Measurements from ENCODE around the gene DCAF15. TPM values are rescaled to one million over a fixed set of nuclear protein-coding genes. Genes with fewer than 3 reads are reported as not detected.
A peak's percentile ranks its signal among the peaks of the same experiment; 100 is the strongest.
"Not testable (repeated sequence)": the region's sequence is repeated elsewhere in the genome, so short reads cannot be mapped to it uniquely, and the experiment has no call there.

The DCAF15 gene, protein sequence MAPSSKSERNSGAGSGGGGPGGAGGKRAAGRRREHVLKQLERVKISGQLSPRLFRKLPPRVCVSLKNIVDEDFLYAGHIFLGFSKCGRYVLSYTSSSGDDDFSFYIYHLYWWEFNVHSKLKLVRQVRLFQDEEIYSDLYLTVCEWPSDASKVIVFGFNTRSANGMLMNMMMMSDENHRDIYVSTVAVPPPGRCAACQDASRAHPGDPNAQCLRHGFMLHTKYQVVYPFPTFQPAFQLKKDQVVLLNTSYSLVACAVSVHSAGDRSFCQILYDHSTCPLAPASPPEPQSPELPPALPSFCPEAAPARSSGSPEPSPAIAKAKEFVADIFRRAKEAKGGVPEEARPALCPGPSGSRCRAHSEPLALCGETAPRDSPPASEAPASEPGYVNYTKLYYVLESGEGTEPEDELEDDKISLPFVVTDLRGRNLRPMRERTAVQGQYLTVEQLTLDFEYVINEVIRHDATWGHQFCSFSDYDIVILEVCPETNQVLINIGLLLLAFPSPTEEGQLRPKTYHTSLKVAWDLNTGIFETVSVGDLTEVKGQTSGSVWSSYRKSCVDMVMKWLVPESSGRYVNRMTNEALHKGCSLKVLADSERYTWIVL
- polyA plus RNA-seq (ENCODE audit: insufficient read length in 3 of 3): 10 to 100 TPM; 28.5 to 29.4 (median 28.6) TPM

DNA sequence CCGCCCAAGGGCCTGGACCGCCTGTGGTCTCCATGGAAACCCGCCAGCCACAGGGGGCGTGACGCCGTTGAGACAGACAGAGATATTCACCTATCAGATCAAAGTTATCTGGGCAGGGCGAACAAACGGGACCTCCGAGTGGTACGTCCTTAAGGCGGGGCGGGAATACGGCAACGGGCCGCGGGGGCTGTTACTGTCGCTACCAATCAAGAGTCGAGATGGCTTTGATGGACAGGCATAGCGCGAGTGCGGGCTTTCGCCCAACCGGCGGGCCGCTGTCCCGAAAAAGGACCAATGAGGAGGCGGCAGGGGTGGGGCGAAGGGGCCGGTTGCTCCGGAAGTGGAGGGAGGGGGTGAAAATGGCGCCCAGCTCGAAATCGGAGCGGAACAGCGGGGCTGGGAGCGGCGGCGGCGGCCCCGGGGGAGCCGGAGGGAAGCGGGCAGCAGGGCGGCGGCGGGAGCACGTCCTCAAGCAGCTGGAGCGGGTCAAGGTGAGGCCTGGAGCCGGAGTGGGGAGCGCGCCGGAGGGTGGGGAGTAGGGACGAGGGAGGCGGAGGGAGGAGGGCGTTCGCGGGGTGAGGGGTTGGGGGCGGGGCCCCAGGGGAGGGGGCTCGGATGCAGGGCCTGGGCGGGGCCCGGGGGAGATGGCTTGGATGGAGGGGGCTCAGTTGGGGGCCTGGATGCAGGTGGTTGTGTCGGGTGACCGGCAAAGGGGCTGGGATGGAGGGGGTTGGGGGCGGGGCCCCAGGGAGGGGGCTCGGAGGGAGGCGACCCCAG lies at the start of gene DCAF15:
DCAF15 (plus strand) TSS at position 356 of the 777 bp plus-strand sequence; CDS start at position 360, 4 bp downstream.
- peak; percentile 98 to 99 (median 98) for DNase-seq (ENCODE audit: low read depth in 3 of 3, low spot score in 2 of 3)

- DNase-seq (ENCODE audit: low read depth in 3 of 3, low spot score in 2 of 3): no peak
Observed at GRCh38 chr19:13902993-13903555, 49.2 kb upstream of the DCAF15 start.

DNA sequence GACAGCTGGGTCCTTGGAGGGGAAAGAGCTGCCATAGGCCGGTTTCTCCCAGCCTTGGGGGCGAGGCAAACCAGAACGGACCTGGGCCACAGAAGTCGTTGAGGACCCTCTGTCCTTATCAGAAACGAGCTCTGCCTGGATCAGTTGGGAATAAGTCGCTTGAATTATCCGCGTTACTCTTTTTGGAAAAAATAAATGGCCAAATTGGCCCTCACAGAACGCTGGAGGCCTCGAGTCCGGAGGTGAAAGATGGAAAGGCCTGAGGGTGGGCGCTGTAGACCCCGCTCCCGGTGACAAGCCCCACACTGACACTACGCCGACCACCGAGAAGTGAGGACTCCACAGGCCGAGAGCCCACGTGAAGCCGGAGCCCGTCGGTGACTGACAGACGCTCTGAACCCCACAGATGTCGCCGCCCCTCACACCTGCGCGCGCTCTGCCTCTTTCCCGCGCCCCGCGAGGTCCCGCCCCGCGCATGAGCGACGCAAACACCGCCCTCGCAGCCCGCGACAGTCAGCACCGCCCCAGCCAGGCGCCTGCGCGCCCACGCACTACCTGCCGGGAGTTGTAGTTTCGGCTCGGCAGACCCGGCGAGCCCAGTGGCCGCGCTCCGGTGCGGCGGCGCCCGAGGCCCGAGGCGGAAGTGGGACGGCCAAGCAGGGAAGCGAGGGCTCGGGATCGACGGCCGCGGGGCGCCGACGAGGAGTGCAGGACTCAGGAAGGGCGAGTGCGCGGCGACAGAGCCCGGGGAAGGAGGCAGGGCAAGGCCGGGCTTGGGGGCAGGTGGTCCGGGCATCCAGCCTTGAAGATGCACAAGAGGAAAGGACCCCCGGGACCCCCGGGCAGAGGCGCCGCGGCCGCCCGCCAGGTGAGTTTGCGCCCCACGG lies 46.4 kb upstream of the DCAF15 start, which contains the start of the genes BRME1 and CC2D1A:
BRME1 (minus strand) TSS at position 484 of the 887 bp plus-strand sequence. CDS start 1,225 bp downstream, outside the sequence.
CC2D1A (plus strand) TSS at position 568 of the 887 bp plus-strand sequence; CDS start at position 809, 241 bp downstream.
- peak; percentile 31 to 76 (median 73) for DNase-seq (ENCODE audit: low read depth in 3 of 3, low spot score in 2 of 3)

DNA sequence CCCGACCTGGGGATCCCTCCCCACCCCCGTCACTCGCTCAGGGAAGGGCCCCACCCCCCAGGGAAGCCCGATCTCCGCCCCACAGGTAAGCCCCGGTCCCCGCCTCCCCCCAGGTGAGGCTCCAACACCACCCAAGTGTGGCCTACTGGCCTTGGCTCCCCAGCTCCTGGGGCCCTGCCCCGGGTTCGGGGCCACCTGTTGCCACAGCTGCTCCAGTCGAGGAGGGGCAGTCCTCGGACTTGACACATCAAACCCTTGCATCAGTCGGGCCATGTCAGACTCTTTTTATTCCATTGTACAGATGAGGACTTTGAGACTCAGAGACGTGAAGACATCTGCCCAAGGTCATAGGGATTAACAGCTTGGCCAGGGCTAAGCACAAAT lies 45.8 kb upstream of the DCAF15 start:
- DNase-seq (ENCODE audit: low read depth in 3 of 3, low spot score in 2 of 3): no peak

DNA sequence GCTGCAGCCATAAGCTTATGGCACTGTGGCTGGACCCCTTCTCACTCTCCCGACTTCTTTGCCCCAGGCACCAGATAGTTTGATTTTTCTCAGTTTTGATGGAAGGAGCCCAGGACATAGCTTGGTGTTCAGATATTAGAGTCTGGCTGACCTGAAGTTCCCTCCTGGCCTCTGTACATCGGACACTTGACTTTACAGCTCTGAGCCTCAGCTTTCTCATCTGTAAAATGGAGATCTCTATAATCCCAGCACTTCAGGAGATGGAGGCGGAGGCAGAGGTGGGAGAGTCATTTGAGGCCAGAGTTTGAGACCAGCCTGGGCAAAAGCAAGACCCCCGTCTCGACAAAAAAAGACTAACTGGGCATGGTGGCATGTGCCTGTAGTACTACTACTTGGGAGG lies 45.4 kb upstream of the DCAF15 start:
- no peak for DNase-seq (ENCODE audit: low read depth in 3 of 3, low spot score in 2 of 3)

- no peak for DNase-seq (ENCODE audit: low read depth in 3 of 3, low spot score in 2 of 3)
Observed at GRCh38 chr19:13908674-13909073, 43.6 kb upstream of the DCAF15 start.

DNA sequence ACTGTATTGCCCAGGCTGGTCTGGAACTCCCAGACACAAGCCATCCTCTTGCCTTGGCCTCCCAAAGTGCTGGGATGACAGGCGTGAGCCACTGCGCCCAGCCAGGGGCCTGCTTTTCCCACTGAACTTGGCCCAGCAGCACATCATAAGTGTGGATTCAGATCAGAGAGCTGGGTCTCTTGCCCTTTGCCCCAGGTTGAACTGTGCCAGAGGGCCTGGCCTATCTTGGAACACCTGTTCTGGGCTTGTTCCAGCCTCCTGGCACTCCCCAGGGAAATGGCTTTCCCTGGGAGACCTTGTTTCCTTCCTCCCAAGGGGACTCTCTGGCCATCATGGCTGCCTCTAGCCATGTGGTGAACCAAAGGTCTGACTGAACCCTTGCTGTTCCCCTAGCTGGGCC lies 42.9 kb upstream of the DCAF15 start:
- no peak for DNase-seq (ENCODE audit: low read depth in 3 of 3, low spot score in 2 of 3)

DNA sequence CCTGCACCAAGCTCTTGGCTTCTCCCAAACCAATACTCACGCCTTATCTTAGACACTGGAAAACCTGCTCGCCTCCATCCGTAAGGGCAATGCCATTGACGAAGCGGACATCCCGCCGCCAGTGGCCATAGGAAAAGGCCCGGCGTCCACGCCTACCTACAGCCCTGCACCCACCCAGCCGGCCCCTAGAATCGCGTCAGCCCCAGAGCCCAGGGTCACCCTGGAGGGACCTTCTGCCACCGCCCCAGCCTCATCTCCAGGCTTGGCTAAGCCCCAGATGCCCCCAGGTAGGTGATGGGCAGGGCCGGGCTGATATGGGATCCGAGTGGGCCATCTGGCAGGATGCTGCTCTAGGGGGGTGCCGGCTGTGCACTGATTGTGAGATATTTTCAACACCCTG lies 39.0 kb upstream of the DCAF15 start:
- no peak for DNase-seq (ENCODE audit: low read depth in 3 of 3, low spot score in 2 of 3)

- no peak for DNase-seq (ENCODE audit: low read depth in 3 of 3, low spot score in 2 of 3)
Observed at GRCh38 chr19:13914777-13915176, 37.5 kb upstream of the DCAF15 start.

- no peak for DNase-seq (ENCODE audit: low read depth in 3 of 3, low spot score in 2 of 3)
Observed at GRCh38 chr19:13917888-13918406, 34.4 kb upstream of the DCAF15 start.

DNA sequence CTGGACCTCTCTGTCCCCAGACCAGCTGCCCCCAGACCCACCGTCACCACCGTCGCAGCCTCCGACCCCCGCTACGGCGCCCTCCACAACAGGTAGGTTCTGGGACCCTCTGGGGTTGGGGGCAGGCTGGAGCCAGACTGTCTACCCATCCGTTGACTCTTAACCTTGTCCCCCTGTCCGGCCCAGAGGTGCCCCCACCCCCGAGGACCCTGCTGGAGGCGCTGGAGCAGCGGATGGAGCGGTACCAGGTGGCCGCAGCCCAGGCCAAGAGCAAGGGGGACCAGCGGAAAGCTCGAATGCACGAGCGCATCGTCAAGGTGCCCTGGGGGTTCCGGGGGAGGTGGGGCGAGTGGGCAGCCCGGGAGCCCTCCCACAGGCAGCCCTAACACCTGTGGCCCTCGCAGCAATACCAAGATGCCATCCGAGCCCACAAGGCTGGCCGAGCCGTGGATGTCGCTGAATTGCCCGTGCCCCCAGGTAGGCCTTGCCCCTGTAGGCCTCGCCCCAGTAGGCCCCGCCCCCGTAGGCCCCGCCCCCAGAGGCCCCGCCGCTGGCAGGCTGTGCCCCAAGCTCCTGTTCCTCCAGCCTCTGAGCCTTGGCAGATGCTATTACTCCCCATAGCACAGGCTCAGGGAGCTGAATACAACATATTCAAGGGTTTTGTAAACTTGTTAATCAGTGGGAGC lies 33.4 kb upstream of the DCAF15 start:
- DNase-seq (ENCODE audit: low read depth in 3 of 3, low spot score in 2 of 3): no peak

GRCh38 chr19:13920524-13920923 lies 31.8 kb upstream of the DCAF15 start:
- no peak for DNase-seq (ENCODE audit: low read depth in 3 of 3, low spot score in 2 of 3)

- no peak for DNase-seq (ENCODE audit: low read depth in 3 of 3, low spot score in 2 of 3)
Observed at GRCh38 chr19:13920940-13921747, 31.2 kb upstream of the DCAF15 start.

DNA sequence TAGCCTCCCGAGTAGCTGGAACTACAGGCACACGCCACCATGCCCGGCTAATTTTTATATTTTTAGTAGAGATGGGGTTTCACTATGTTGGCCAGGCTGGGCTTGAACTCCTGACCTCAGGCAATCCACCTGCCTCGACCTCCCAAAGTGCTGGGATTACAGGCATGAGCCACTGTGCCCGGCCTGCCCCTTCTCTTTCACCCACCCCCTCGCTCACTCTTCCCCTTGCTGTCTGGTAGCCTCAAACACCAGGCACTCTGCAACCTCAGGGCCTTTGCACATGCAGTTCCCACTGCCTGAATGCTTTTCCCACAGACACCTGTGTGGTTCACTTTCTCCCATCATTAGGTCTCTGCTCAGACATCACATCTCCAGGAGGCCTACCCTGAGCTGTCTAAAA lies 30.2 kb upstream of the DCAF15 start:
- DNase-seq (ENCODE audit: low read depth in 3 of 3, low spot score in 2 of 3): not testable (repeated sequence)

DNA sequence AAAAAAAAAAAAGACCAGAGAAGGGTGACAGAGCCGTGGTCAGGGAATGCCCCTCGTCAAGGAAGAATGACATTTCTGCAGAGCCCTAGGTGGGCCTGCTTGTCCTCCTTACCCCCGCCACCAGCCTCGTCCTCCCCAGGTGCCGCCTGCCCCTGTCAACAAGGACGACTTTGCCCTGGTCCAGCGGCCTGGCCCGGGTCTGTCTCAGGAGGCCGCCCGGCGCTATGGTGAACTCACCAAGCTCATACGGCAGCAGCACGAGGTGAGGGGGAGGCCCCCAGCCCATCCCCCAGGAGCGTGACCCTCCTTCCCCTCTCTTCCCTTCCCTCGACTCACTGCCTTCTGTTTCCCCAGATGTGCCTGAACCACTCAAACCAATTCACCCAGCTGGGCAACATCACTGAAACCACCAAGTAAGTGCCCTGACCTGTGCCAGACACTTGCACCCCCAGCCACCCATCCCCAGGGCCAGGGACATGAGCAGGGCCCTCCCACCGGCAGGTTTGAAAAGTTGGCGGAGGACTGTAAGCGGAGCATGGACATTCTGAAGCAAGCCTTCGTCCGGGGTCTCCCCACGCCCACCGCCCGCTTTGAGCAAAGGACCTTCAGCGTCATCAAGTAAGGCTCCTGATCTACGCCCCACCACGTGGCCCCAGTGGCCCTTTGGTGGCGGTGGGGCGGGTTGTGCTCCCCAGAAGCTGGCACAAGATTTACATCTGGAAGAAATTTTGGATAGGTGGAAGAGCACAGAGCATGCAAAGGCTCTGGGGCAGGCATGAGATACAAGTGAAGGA lies 28.9 kb upstream of the DCAF15 start:
- DNase-seq (ENCODE audit: low read depth in 3 of 3, low spot score in 2 of 3): no peak

DNA sequence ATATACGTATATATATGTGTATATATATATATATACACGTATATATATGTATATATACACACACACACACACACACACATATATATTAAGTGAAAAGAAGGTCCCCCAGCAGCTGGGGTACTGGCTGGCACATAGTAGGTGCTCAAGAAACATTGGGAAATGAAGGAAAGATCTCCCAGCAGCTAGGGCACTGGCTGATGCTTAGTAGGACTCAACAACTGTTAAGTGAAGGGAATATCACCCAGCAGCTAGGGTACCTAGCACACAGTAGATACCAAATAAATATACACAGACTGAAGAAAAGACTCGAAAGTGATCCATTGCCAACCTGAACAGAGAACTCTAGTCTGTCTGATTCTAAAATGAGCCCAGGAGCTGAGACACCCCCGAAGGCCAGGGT lies 26.3 kb upstream of the DCAF15 start:
- no peak for DNase-seq (ENCODE audit: low read depth in 3 of 3, low spot score in 2 of 3)

DNA sequence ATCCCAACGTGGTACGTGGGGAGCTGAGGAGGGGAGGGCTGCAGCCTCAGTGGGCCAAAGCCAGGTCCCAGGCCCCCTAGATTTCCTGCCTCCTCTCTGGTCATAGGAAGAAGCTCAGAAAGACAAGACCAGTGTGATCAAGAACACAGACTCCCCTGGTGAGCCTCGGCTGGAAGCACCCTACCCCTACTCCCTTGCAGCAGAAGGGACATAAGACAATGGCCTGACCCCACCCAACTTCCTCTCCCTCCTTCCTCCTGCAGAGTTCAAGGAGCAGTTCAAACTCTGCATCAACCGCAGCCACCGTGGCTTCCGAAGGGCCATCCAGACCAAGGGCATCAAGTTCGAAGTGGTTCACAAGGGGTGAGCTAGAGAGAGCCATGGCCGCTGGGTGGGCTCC lies 25.6 kb upstream of the DCAF15 start:
- DNase-seq (ENCODE audit: low read depth in 3 of 3, low spot score in 2 of 3): no peak
